Stimulated activated naive CD8-positive, alpha-beta T cell treated with anti-CD3 and anti-CD28 coated beads, Interleukin-15, Interleukin-2, amounts not matched to agents 100 ng/mL and 50 ng/mL, for 24 hours (primary cell): Measurements from ENCODE around the gene VWA2.
A peak's percentile ranks its signal among the peaks of the same experiment; 100 is the strongest.

Source experiments
- H3K27ac Mint-ChIP-seq: one replicate; pipeline ENCODE4 v1.8.0; 2021; ENCODE audit warnings: mild to moderate bottlenecking, mixed read lengths
- H3K27me3 Mint-ChIP-seq: one replicate; pipeline ENCODE4 v1.8.0; 2021; ENCODE audit warnings: mixed read lengths
- H3K36me3 Mint-ChIP-seq: one replicate; pipeline ENCODE4 v1.8.0; 2021; ENCODE audit warnings: low read depth, mixed read lengths
- H3K4me1 Mint-ChIP-seq: one replicate; pipeline ENCODE4 v1.8.0; 2021; ENCODE audit warnings: low read depth, mixed read lengths
- H3K4me3 Mint-ChIP-seq: one replicate; pipeline ENCODE4 v1.8.0; 2021; ENCODE audit warnings: mild to moderate bottlenecking, mixed read lengths
- H3K9me3 Mint-ChIP-seq: one replicate; pipeline ENCODE4 v1.8.0; 2021; ENCODE audit warnings: mixed read lengths

The VWA2 gene

GRCh38 chr10:114232561-114233176 lies 6.4 kb upstream of the VWA2 start:
- Mint-ChIP-seq H3K4me1 (peaks cover 19% of the 10 kb centered on the region), H3K36me3 (no peaks in the 10 kb centered on the region), H3K9me3 (no peaks in the 10 kb centered on the region), H3K27me3 (peaks cover 33% of the 10 kb centered on the region), H3K4me3 (no peak overlapping the region), H3K27ac (no peak overlapping the region)

GRCh38 chr10:114233482-114233881 lies 5.6 kb upstream of the VWA2 start:
- Mint-ChIP-seq H3K4me1 (peaks cover 23% of the 10 kb centered on the region), H3K9me3 (no peaks in the 10 kb centered on the region), H3K27me3 (peaks cover 35% of the 10 kb centered on the region), H3K36me3 (no peaks in the 10 kb centered on the region), H3K4me3 (no peak overlapping the region), H3K27ac (no peak overlapping the region)

GRCh38 chr10:114234132-114234531 lies 4.9 kb upstream of the VWA2 start:
- Mint-ChIP-seq H3K9me3 (no peaks in the 10 kb centered on the region), H3K27me3 (peaks cover 41% of the 10 kb centered on the region), H3K4me1 (peaks cover 29% of the 10 kb centered on the region), H3K27ac (peak overlapping the region; percentile 76), H3K4me3 (no peak overlapping the region), H3K36me3 (no peaks in the 10 kb centered on the region)

GRCh38 chr10:114239994-114240345 lies 916 bp downstream of the VWA2 start:
- no peaks in the 10 kb centered on the region for H3K9me3 Mint-ChIP-seq
- no peak overlapping the region for H3K27ac Mint-ChIP-seq
- H3K4me3 Mint-ChIP-seq: no peak overlapping the region
- peaks cover 14% of the 10 kb centered on the region for H3K4me1 Mint-ChIP-seq
- H3K36me3 Mint-ChIP-seq: no peaks in the 10 kb centered on the region
- H3K27me3 Mint-ChIP-seq: peaks cover 58% of the 10 kb centered on the region

- H3K36me3 Mint-ChIP-seq: no peaks in the 10 kb centered on the region
- no peak overlapping the region for H3K27ac Mint-ChIP-seq
- H3K27me3 Mint-ChIP-seq: peaks cover 49% of the 10 kb centered on the region
- H3K4me1 Mint-ChIP-seq: peaks cover 10% of the 10 kb centered on the region
- no peak overlapping the region for H3K4me3 Mint-ChIP-seq
- H3K9me3 Mint-ChIP-seq: no peaks in the 10 kb centered on the region
Measured at GRCh38 chr10:114242235-114242634, 3.2 kb downstream of the VWA2 start.

- no peaks in the 10 kb centered on the region for H3K9me3 Mint-ChIP-seq
- no peaks in the 10 kb centered on the region for H3K36me3 Mint-ChIP-seq
- H3K4me1 Mint-ChIP-seq: peaks cover 4% of the 10 kb centered on the region
- no peak overlapping the region for H3K27ac Mint-ChIP-seq
- no peak overlapping the region for H3K4me3 Mint-ChIP-seq
- peaks cover 42% of the 10 kb centered on the region for H3K27me3 Mint-ChIP-seq
Measured at GRCh38 chr10:114243661-114244060, 4.6 kb downstream of the VWA2 start.

GRCh38 chr10:114244126-114244525 lies 5.1 kb downstream of the VWA2 start:
- Mint-ChIP-seq H3K27me3 (peaks cover 38% of the 10 kb centered on the region), H3K4me3 (no peak overlapping the region), H3K36me3 (no peaks in the 10 kb centered on the region), H3K27ac (no peak overlapping the region), H3K9me3 (no peaks in the 10 kb centered on the region), H3K4me1 (no peaks in the 10 kb centered on the region)

GRCh38 chr10:114245121-114245791 lies 6.2 kb downstream of the VWA2 start:
- Mint-ChIP-seq H3K27ac (no peak overlapping the region), H3K4me1 (no peaks in the 10 kb centered on the region), H3K27me3 (peaks cover 35% of the 10 kb centered on the region), H3K9me3 (no peaks in the 10 kb centered on the region), H3K36me3 (no peaks in the 10 kb centered on the region), H3K4me3 (no peak overlapping the region)

GRCh38 chr10:114246679-114247305 lies 7.7 kb downstream of the VWA2 start:
- Mint-ChIP-seq H3K4me3 (no peak overlapping the region), H3K27me3 (peaks cover 22% of the 10 kb centered on the region), H3K27ac (no peak overlapping the region), H3K36me3 (no peaks in the 10 kb centered on the region), H3K4me1 (no peaks in the 10 kb centered on the region), H3K9me3 (no peaks in the 10 kb centered on the region)

- Mint-ChIP-seq H3K4me3 (no peak overlapping the region), H3K27me3 (peaks cover 3% of the 10 kb centered on the region), H3K27ac (no peak overlapping the region), H3K4me1 (no peaks in the 10 kb centered on the region), H3K36me3 (no peaks in the 10 kb centered on the region), H3K9me3 (peaks cover 3% of the 10 kb centered on the region)
Measured at GRCh38 chr10:114250236-114250635, 11.2 kb downstream of the VWA2 start.

GRCh38 chr10:114250716-114251115 lies 11.7 kb downstream of the VWA2 start:
- H3K9me3 Mint-ChIP-seq: peaks cover 3% of the 10 kb centered on the region
- no peaks in the 10 kb centered on the region for H3K36me3 Mint-ChIP-seq
- H3K4me3 Mint-ChIP-seq: no peak overlapping the region
- H3K27me3 Mint-ChIP-seq: peaks cover 3% of the 10 kb centered on the region
- H3K4me1 Mint-ChIP-seq: no peaks in the 10 kb centered on the region
- H3K27ac Mint-ChIP-seq: no peak overlapping the region

GRCh38 chr10:114252092-114252491 lies 13.0 kb downstream of the VWA2 start:
- H3K36me3 Mint-ChIP-seq: no peaks in the 10 kb centered on the region
- no peaks in the 10 kb centered on the region for H3K4me1 Mint-ChIP-seq
- peaks cover 3% of the 10 kb centered on the region for H3K27me3 Mint-ChIP-seq
- H3K4me3 Mint-ChIP-seq: no peak overlapping the region
- no peak overlapping the region for H3K27ac Mint-ChIP-seq
- peaks cover 3% of the 10 kb centered on the region for H3K9me3 Mint-ChIP-seq

GRCh38 chr10:114252883-114253282 lies 13.8 kb downstream of the VWA2 start:
- Mint-ChIP-seq H3K9me3 (peaks cover 3% of the 10 kb centered on the region), H3K4me1 (no peaks in the 10 kb centered on the region), H3K4me3 (no peak overlapping the region), H3K27me3 (peaks cover 3% of the 10 kb centered on the region), H3K36me3 (no peaks in the 10 kb centered on the region), H3K27ac (no peak overlapping the region)

- H3K4me1 Mint-ChIP-seq: no peaks in the 10 kb centered on the region
- H3K4me3 Mint-ChIP-seq: no peak overlapping the region
- H3K9me3 Mint-ChIP-seq: peaks cover 3% of the 10 kb centered on the region
- H3K36me3 Mint-ChIP-seq: no peaks in the 10 kb centered on the region
- H3K27me3 Mint-ChIP-seq: peaks cover 3% of the 10 kb centered on the region
- H3K27ac Mint-ChIP-seq: no peak overlapping the region
Measured at GRCh38 chr10:114255227-114255626, 16.2 kb downstream of the VWA2 start.

- Mint-ChIP-seq H3K27ac (no peak overlapping the region), H3K4me1 (no peaks in the 10 kb centered on the region), H3K27me3 (peaks cover 3% of the 10 kb centered on the region), H3K4me3 (no peak overlapping the region), H3K36me3 (no peaks in the 10 kb centered on the region), H3K9me3 (peaks cover 3% of the 10 kb centered on the region)
Measured at GRCh38 chr10:114256008-114256765, 17.1 kb downstream of the VWA2 start.
